Stimulated activated effector memory CD8-positive, alpha-beta T cell treated with anti-CD3 and anti-CD28 coated beads, Interleukin-12 subunit alpha, Interleukin-12 subunit beta, amount 100 ng/mL, for 72 hours (primary cell): ENCODE results near the gene AMZ1.
"Not testable (repeated sequence)": the region's sequence is repeated elsewhere in the genome, so short reads cannot be mapped to it uniquely, and the experiment has no call there.

Experiments
- ATAC-seq: fragments of 150-1000 bp; cut with Tn5 transposase; 2 replicates; pipeline ENCODE4 v1.10.0; 2021
- DNase-seq, 2 donors: peaks; one replicate each; pipeline ENCODE4 v3.0.0; 2021 to 2022; ENCODE audit warnings: low spot score in 2 of 2
- H3K27ac Mint-ChIP-seq: one replicate; pipeline ENCODE4 v1.8.0; 2022; ENCODE audit warnings: mild to moderate bottlenecking, mixed read lengths
- H3K36me3 Mint-ChIP-seq: one replicate; pipeline ENCODE4 v1.8.0; 2022; ENCODE audit warnings: mild to moderate bottlenecking, mixed read lengths
- H3K4me1 Mint-ChIP-seq: one replicate; pipeline ENCODE4 v1.8.0; 2022; ENCODE audit warnings: mixed read lengths
- H3K4me3 Mint-ChIP-seq: one replicate; pipeline ENCODE4 v1.8.0; 2022; ENCODE audit warnings: mild to moderate bottlenecking, mixed read lengths
- H3K9me3 Mint-ChIP-seq: one replicate; pipeline ENCODE4 v1.8.0; 2022; ENCODE audit warnings: mixed read lengths

AMZ1 gene

DNA sequence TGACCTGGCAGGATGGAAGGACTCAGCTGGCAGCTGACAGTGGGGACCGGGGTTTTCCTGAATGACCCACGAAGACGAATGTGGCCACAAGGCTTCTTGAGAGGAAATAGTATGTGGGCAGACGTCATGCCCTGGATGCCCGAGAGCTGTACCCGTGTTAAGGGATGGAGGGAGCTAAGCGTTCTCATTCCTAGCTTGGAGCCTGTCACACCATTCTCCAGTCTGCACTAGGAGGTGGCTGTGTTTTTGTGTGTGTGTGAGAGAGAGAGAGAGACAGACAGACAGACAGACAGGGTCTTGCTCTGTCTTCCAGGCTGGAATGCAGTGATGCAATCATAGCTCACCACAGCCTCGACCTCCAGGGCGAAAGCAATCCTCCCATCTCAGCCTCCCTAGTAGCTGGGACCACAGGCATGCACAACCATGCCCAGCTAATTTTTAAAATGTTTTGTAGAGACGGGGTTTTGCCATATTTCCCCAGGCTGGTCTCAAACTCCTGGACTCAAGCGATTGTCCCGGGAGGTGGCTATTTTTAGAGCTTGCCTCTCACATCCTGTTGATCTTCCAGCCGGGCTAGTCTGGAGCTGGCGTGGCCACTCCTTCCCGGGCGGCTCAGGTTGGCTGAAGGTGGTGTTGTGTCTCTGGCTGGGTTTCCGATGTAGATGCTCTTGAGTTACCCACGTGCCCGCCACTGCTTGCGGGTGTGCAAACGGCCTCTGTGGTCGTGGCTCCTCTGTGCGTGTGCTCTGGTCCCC is 2.1 kb downstream of the AMZ1 start:
- Mint-ChIP-seq H3K4me1 (peaks cover 26% of the 10 kb centered on the region), H3K4me3 (no peak overlapping the region), H3K9me3 (no peaks in the 10 kb centered on the region), H3K27ac (no peak overlapping the region), H3K36me3 (peaks cover 10% of the 10 kb centered on the region)
- ATAC-seq (peak; percentile 32), DNase-seq (no peak)

DNA sequence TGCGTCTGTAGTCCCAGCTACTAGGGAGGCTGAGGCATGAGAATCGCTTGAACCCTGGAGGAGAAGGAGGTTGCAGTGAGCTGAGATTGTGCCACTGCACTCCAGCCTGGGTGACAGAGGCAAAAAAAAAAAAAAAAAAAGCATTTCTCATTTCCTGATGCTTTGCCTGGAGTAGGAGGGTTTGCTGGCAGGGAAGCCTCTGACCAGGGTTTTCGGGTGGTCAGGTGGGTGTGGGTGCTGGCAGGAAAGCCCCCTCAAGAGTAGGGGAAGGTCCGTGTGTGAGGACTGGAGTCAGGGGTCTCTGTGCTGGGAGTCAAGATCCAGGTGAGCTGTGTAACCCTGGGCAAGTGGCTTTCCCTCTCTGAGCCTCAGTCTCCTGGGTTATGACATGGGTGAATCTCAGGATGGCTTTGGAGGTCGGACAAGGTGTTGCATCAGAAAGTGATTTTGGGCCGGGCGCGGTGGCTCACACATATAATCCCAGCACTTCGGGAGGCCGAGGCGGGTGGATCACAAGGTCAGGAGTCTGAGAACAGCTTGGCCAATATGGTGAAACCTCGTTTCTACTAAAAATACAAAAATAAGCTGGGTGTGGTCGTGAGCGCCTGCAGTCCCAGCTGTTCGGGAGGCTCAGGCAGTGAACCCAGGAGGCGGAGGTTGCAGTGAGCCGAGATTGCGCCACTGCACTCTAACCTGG is 3.2 kb downstream of the AMZ1 start:
- peak overlapping the region; percentile 10 for H3K27ac Mint-ChIP-seq
- H3K4me3 Mint-ChIP-seq: no peak overlapping the region
- ATAC-seq (no peak), DNase-seq (no peak)
- peaks cover 26% of the 10 kb centered on the region for H3K4me1 Mint-ChIP-seq
- H3K9me3 Mint-ChIP-seq: no peaks in the 10 kb centered on the region
- peaks cover 9% of the 10 kb centered on the region for H3K36me3 Mint-ChIP-seq

DNA sequence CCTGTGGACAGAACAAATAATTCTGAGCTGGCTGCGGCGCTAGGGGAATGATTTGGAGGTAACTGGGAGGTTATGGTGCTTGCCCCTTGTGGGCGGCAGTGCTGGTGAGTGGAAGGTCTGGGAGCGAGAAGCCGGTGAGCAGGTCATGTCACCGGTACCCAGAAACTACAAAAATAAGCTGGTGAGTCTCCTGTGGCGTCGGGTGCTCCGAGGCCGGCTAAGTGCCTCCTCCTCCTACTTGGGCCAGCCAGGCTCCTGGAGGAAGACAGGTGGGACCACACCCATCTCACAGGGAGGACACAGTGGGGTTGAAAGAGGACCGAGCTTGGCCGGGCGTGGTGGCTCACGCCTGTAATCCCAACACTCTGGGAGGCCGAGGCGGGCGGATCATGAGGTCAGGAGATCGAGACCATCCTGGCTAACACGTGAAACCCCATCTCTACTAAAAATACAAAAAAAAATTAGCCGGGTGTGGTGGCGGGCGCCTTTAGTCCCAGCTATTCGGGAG is 4.0 kb downstream of the AMZ1 start:
- not testable (repeated sequence) for DNase-seq, H3K4me3 Mint-ChIP-seq, ATAC-seq, H3K36me3 Mint-ChIP-seq, H3K9me3 Mint-ChIP-seq
- H3K4me1 Mint-ChIP-seq: peaks cover 26% of the 10 kb centered on the region
- H3K27ac Mint-ChIP-seq: peak overlapping the region; percentile 10

DNA sequence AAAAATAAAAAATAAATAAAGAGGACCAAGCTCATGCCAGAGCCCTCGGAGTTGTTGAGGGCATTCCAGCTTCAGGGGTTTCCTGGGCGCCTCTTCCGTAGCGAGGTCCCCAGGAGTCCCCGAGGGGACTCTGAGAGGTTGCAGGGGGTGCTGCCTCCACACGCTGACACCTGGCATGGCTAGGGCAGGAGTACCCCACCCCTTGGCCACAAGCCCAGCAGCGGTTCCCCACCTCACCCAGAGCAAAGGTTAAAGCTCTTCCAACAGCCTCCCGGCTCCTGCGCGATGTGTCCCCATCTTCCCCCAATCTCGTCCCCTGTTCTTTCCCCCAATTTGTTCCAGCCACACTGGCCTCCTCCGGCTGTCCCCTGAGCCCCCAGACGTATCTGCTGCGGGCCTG is 4.5 kb downstream of the AMZ1 start:
- no peak overlapping the region for H3K27ac Mint-ChIP-seq
- no peaks in the 10 kb centered on the region for H3K9me3 Mint-ChIP-seq
- H3K36me3 Mint-ChIP-seq: peaks cover 6% of the 10 kb centered on the region
- ATAC-seq (no peak), DNase-seq (no peak)
- H3K4me1 Mint-ChIP-seq: peaks cover 26% of the 10 kb centered on the region
- H3K4me3 Mint-ChIP-seq: no peak overlapping the region

DNA sequence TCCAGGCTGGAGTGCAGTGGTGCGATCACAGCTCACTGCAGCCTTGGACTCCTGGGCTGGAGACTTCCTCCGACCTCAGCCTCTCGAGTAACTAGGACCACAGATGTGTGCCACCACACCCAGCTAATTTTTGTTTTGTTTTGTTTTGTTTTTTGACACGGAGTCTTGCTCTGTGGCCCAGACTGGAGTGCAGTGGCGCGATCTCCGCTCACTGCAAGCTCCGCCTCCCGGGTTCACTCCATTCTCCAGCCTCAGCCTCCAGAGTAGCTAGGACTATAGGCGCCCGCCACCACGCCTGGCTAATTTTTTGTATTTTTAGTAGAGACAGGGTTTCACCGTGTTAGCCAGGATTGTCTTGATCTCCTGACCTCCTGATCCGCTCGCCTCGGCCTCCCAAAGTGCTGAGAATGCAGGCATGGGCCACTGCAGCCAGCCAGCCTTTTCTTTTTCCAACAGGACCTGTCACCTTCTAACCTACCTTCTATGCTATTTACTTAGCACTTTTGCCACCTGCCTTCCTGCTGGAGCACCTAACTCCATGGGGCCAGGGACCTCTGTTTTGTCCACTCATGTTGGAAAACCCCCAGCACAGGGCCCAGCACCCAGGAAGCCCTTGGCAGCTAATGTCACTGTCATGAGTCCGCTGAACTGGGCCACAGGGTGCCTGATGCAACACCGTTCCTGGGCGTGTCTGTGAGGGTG is 5.6 kb downstream of the AMZ1 start:
- H3K36me3 Mint-ChIP-seq, DNase-seq, H3K9me3 Mint-ChIP-seq, ATAC-seq, H3K27ac Mint-ChIP-seq, H3K4me3 Mint-ChIP-seq: not testable (repeated sequence)
- H3K4me1 Mint-ChIP-seq: peaks cover 29% of the 10 kb centered on the region

DNA sequence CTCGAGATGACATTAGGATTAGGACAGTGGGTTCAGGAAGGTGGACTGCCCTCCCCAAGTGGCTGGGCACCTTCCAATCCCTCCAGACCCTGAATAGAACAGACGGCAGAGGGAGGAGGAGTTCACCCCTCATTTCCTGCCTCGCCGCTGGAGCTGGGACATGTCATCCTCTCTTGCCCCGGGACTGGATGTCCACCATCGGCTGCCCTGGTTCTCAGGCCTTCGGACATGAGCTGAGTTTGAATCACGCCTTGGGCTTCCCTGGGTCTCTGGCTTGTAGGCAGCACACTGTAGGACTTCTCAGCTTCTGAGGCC is 6.1 kb downstream of the AMZ1 start:
- not testable (repeated sequence) for DNase-seq, ATAC-seq, H3K4me3 Mint-ChIP-seq, H3K9me3 Mint-ChIP-seq, H3K27ac Mint-ChIP-seq
- Mint-ChIP-seq H3K4me1 (peaks cover 29% of the 10 kb centered on the region), H3K36me3 (peaks cover 11% of the 10 kb centered on the region)

DNA sequence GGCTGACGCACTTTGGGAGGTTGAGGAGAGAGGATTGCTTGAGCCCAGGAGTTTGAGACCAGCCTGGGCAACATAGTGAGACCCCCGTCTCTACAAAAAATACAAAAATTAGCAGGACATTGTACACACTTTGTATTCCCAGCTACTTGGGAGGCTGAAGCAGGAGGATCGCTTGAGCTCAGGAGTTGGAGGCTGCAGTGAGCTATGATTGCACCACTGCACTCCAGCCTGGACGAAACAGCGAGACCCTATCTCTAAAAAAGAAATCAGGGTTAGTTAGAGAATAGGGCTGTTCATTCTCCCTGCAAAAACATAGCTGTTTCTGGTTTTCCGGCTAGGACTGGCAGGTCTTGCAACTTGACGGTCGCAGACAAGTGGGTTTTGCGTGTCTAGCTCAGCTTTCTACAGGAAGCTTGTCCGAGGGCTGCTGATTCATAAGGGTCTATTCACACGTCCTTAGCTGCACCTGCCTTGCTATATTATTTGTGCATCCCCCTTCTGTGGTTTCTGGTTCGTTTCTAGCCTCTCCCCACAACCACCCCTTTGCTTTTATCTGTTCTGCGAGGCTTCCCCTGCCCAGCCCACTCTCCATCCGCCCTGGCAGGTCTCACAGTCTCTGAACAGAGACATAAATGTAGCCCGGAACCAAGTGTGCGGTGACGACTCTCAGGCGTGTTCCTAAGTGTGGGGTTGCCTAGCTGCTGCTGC is 10.7 kb downstream of the AMZ1 start:
- Mint-ChIP-seq H3K36me3 (peaks cover 12% of the 10 kb centered on the region), H3K4me3 (peak overlapping the region; percentile 61), H3K27ac (no peak overlapping the region), H3K9me3 (no peaks in the 10 kb centered on the region), H3K4me1 (peaks cover 32% of the 10 kb centered on the region)
- DNase-seq (peak in 1 of 2 donors; percentile 82), ATAC-seq (peak; percentile 93)

DNA sequence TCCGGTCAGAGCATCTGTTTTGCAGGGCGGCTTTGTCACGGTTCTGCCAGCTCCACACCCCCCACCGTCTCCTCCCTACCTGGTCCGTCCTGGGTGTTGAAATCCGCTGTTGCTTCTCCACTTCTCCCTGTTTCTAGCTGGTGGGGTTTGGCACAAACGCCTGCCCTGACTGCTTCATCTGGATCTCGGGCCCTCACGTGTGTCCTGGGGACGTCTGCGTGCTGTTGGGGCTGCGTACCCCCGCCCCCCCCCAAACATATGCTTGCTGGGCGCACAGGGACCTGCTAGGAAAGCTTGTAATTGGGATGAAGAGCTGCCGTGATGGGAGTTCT is 11.3 kb downstream of the AMZ1 start:
- peaks cover 12% of the 10 kb centered on the region for H3K36me3 Mint-ChIP-seq
- no peaks in the 10 kb centered on the region for H3K9me3 Mint-ChIP-seq
- H3K27ac Mint-ChIP-seq: peak overlapping the region; percentile 44
- H3K4me3 Mint-ChIP-seq: peak overlapping the region; percentile 61
- peaks cover 32% of the 10 kb centered on the region for H3K4me1 Mint-ChIP-seq
- ATAC-seq: no peak
- no peak for DNase-seq

DNA sequence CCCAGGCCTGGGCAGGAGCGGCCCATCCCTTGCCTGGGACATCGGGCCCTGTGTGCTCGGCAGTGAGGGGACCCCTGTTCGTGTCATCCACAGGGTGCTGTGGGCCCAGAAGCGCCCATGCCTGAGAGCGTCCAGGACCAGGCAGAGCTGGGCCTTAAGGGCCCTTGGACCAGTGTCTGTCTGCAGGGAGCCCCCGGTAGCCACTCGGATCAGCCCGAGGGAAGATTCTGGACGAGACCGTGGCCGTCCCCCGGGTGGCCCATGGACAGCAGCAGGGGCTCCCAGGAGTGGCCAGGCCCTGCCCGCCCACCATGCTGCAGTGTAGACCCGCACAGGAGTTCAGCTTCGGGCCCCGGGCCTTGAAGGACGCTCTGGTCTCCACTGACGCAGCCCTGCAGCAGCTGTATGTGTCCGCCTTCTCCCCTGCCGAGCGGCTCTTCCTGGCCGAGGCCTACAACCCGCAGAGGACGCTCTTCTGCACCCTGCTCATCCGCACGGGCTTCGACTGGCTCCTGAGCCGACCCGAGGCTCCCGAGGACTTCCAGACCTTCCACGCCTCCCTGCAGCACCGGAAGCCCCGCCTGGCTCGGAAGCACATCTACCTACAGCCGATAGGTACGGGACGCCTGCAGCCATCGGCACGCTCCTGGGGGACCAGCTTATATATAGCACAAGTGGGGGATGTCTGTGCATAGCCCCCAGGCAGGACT is 12.3 kb downstream of the AMZ1 start:
- H3K4me3 Mint-ChIP-seq: peak overlapping the region; percentile 61
- H3K4me1 Mint-ChIP-seq: peaks cover 32% of the 10 kb centered on the region
- DNase-seq (no peak), ATAC-seq (no peak)
- H3K27ac Mint-ChIP-seq: no peak overlapping the region
- no peaks in the 10 kb centered on the region for H3K9me3 Mint-ChIP-seq
- peaks cover 12% of the 10 kb centered on the region for H3K36me3 Mint-ChIP-seq

DNA sequence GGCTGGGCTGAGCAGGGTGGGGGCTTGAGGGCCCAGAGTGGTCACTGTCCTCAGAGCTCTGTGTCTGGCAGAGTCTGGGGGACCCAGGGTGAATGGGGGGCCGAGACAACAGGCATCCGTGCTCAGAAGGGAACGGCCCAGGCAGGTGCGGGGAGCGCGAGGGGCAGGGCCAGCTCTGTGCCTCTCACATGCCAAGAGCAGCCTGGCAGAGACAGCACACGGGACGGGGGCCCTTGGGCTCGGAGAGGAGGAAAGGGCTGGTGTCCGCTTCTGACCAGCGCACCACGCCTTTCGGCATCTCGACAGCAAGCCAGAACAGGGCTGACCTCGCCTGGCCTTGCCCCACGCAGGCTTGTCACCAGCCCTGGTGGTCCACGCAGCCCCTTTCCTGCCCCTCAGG is 13.4 kb downstream of the AMZ1 start:
- ATAC-seq: no peak

DNA sequence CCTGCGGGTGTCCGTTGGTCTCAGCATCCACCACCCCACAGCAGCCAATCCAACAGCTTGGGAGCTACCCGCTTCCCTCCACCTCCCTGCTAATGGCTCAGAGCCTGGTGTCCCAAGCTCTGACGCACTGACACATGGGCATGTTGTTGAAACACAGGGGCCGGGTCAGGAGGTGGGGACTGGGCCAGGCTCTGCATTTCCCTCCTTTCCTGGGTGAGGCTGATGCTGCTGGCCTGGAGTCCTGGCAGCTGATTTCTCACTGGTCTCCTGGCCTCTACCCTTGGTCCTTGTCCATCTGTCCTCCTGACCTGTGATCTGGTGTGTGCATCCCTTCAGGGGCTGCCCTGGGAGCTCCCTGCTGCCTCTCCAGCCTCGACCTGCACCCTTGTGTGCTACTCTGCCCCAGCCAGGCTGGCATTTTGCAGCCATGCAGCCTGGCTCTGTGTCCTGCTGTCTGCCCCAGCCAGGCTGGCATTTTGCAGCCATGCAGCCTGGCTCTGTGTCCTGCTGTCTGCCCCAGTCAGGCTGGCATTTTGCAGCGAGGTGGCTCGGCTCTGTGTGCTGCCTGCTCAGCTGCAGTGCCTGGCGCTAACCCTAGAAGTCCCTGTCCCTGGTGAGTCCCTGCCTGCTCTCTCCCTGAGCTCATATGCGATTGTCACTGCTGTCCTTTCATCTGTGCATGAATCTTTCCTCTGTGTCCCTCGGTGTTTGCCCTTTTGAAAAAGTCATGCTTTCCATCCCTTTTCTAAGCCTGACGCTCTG is 14.0 kb downstream of the AMZ1 start:
- H3K27ac Mint-ChIP-seq: no peak overlapping the region
- no peaks in the 10 kb centered on the region for H3K9me3 Mint-ChIP-seq
- H3K4me3 Mint-ChIP-seq: no peak overlapping the region
- ATAC-seq (no peak), DNase-seq (no peak)
- peaks cover 12% of the 10 kb centered on the region for H3K36me3 Mint-ChIP-seq
- H3K4me1 Mint-ChIP-seq: peaks cover 32% of the 10 kb centered on the region

More for the DNA sequence above, 13.4 kb downstream of the AMZ1 start:
- no peaks in the 10 kb centered on the region for H3K9me3 Mint-ChIP-seq
- peaks cover 12% of the 10 kb centered on the region for H3K36me3 Mint-ChIP-seq
- no peak overlapping the region for H3K27ac Mint-ChIP-seq
- H3K4me1 Mint-ChIP-seq: peaks cover 32% of the 10 kb centered on the region
- no peak for DNase-seq
- H3K4me3 Mint-ChIP-seq: no peak overlapping the region

DNA sequence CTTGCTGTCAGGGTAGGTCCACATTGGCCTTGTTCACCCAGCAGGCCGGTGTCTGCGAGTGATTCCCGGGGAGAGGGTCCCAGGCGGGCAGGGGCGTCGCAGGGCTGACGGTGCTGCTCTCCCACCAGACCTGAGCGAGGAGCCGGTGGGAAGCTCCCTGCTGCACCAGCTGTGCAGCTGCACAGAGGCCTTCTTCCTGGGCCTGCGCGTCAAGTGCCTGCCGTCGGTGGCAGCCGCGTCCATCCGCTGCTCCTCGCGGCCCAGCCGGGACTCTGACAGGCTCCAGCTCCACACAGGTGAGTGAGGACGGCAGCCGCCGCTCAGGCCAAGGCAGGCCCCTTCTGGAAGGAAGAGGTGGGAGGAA is 14.6 kb downstream of the AMZ1 start:
- Mint-ChIP-seq H3K4me3 (no peak overlapping the region), H3K36me3 (peaks cover 16% of the 10 kb centered on the region), H3K9me3 (no peaks in the 10 kb centered on the region), H3K4me1 (peaks cover 32% of the 10 kb centered on the region), H3K27ac (no peak overlapping the region)
- no peak for DNase-seq
- no peak for ATAC-seq

DNA sequence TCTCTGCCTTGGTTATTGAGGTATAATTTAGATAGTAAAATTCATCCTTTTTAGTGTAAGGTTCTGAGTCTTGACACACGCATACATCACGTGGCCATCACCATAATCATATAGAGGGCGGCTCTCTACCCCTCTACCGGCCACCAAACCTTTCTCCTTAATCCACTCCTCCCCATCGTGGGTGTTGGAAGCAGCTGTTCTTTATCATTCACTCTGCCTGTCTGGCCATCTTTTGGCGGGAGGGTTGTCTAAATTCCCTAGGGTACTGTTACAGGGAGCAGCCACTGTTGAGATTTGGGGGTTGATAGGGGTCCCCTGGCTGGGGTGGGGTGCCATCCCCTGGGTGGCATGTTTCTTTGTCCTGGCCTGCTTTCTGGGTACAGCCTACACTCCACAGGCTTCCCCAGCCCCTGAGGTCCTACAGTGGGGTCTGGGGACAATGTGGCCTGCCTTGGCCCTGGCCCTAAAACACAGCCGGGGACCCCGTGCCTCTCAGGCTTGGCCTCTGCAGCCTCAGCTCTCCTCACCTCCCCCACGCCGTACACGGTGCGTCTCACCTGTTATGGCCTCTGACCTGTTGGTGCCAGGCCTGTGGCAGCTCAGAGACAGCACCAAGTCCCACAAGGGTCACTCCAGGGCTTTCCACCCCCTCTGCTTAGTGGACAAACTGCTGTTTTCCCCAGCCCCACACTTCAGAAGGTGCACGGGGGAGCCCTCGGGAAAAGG is 17.5 kb downstream of the AMZ1 start:
- peaks cover 20% of the 10 kb centered on the region for H3K4me1 Mint-ChIP-seq
- no peak for ATAC-seq
- no peak overlapping the region for H3K4me3 Mint-ChIP-seq
- H3K9me3 Mint-ChIP-seq: no peaks in the 10 kb centered on the region
- no peak for DNase-seq
- H3K27ac Mint-ChIP-seq: no peak overlapping the region
- peaks cover 6% of the 10 kb centered on the region for H3K36me3 Mint-ChIP-seq

DNA sequence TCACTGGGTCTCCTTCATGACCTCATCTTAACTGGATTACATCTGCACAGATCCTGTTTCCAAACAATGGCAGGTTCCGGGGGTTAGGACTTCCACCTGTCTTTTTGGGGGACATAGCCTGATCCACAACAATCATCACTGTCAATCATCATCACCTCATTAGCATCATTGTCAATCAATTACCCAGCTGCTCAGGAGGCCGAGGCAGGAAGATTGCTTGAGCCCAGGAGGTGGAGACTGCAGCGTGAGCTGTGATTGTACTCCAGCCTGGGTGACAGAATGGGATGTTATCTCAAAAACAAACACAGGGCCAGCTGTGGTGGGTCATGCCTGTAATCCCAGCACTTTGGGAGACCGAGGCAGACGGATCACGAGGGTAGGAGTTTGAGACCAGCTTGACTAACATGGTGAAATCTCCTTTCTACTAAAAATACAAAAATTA is 18.7 kb downstream of the AMZ1 start:
- no peak for DNase-seq
- H3K4me3 Mint-ChIP-seq: no peak overlapping the region
- H3K27ac Mint-ChIP-seq: no peak overlapping the region
- no peak for ATAC-seq
- H3K36me3 Mint-ChIP-seq: peaks cover 11% of the 10 kb centered on the region
- H3K4me1 Mint-ChIP-seq: peaks cover 23% of the 10 kb centered on the region
- H3K9me3 Mint-ChIP-seq: no peaks in the 10 kb centered on the region
